Retinal pigment epithelial cell (primary cell): ENCODE data around the gene USP11.

Experiments
- DNase-seq: peaks from one replicate; pipeline ENCODE4 v3.0.0-alpha.2; 2010; ENCODE audit warnings: low read depth
- H3K4me3 ChIP-seq: 2 replicates; pipeline ENCODE4 v1.5.1; 2011; ENCODE audit warnings: mild to moderate bottlenecking, low read length, control low read depth, moderate library complexity
- TF ChIP-seq, protein P1 (sequence below): conservative IDR thresholded peaks from 2 replicates; pipeline ENCODE4 v1.5.1; 2011; ENCODE audit warnings: low read depth, low read length, control low read depth, inconsistent platforms

Gene USP11

GRCh38 chrX:47218280-47218919, 14.4 kb upstream of the USP11 start, which contains the start of gene CDK16:
Gene CDK16 (plus strand): TSS chrX:47218681. CDS start chrX:47223558, 4,877 bp downstream.
- TF ChIP-seq, protein P1, sequence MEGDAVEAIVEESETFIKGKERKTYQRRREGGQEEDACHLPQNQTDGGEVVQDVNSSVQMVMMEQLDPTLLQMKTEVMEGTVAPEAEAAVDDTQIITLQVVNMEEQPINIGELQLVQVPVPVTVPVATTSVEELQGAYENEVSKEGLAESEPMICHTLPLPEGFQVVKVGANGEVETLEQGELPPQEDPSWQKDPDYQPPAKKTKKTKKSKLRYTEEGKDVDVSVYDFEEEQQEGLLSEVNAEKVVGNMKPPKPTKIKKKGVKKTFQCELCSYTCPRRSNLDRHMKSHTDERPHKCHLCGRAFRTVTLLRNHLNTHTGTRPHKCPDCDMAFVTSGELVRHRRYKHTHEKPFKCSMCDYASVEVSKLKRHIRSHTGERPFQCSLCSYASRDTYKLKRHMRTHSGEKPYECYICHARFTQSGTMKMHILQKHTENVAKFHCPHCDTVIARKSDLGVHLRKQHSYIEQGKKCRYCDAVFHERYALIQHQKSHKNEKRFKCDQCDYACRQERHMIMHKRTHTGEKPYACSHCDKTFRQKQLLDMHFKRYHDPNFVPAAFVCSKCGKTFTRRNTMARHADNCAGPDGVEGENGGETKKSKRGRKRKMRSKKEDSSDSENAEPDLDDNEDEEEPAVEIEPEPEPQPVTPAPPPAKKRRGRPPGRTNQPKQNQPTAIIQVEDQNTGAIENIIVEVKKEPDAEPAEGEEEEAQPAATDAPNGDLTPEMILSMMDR: no peak
- H3K4me3 ChIP-seq: peak within 1 kb of the TSS; percentile 68
- peak; percentile 57 for DNase-seq

DNA sequence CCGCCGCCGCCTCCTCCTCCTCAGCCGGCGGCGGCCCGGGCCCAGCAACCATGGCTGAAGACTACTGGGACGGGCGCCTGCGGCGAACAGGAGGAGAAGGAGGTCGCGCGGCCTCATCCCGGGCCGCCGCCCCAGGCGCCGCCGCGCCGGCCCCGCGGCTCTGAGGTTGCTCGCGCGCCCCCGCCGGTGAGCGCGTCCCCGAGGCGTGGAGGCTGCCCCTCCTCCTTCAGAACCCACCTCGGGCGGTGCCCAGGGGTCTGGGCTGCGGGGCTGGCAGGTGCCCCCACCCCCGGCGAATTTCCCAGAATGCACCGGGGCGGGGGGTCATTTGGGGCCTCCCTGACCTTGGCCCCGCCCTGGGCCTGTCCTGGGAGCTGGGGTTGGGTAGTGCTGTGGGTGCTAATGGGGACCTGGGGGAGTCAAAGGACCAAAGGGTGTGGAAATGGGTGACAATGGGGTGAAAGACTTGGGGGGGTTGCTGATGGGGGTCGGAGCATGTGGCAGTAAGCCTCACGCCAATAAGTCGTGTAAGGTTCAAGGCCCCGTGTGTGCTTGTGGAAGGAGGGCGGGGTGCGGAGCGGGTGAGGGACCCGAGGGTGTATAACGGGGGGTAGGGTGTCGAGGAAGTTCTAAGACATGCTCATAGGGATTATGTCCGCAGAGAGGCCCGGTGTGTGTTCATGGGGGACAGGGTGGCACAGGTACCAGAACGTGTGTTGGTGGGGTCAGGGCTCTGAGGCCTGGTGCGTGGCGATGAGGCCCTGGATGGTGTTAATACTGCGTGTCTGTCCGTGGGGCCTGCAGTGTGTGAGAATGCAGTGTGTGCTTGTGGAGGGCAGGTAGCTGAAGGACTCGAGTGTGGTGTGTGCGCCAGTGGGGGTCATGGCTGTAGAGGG, 13.6 kb upstream of the USP11 start:
- peak overlapping the region; percentile 68 for H3K4me3 ChIP-seq
- DNase-seq: no peak
- TF ChIP-seq, protein P1: no peak

DNA sequence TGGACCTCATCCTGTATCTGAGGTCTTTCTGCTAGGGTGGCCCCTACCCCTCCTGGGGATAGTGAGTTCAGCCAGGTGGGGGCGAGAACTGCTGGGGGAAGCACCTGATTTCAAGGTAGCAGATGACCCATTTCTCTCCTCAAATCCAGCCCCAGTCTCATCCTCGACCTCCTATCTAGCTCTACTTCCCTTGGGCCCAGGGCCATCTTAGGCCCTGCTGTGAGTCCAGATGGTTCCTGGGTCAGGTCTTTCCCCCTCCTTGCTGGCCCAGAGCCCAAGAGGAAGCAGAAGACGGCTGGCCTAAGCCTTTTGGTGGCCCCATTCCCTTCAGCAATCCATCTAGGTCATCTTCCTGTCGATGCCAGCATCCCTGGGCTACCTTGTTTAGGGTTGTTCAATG, 11.1 kb upstream of the USP11 start:
- DNase-seq: no peak
- H3K4me3 ChIP-seq: no peak overlapping the region
- TF ChIP-seq, protein P1: no peak

DNA sequence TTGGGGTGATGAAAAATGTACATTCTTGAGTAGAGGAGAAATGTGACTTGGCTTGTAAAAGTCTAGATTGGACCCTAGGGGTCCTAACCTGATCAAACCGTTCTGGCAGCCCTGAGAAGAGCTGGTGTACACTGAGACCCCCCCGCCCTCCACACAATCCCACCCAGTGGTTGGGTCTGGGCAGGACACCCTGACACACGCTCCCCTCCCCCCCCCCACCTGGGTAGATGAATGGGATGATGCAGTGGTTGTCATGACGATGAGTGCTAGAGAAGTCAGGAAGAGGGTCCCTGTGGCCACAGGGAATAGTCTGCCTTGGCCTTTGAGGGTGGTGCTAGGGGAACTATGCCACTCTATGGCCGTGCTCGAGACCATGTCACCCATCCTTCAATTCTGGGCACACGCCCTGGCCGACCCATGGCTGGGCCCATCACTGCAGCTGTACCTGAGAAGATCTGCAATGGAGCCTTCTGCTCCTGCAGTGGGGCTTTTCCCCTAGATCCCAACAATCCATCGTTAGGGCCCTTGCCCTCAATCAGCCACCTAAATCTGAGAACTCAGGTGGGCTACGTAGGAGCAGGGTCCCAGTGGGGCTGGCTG, 10.0 kb upstream of the USP11 start:
- TF ChIP-seq, protein P1: no peak
- H3K4me3 ChIP-seq: no peak overlapping the region
- DNase-seq: no peak

GRCh38 chrX:47223476-47224250, 9.1 kb upstream of the USP11 start:
- TF ChIP-seq, protein P1: no peak
- H3K4me3 ChIP-seq: no peak overlapping the region
- DNase-seq: no peak

DNA sequence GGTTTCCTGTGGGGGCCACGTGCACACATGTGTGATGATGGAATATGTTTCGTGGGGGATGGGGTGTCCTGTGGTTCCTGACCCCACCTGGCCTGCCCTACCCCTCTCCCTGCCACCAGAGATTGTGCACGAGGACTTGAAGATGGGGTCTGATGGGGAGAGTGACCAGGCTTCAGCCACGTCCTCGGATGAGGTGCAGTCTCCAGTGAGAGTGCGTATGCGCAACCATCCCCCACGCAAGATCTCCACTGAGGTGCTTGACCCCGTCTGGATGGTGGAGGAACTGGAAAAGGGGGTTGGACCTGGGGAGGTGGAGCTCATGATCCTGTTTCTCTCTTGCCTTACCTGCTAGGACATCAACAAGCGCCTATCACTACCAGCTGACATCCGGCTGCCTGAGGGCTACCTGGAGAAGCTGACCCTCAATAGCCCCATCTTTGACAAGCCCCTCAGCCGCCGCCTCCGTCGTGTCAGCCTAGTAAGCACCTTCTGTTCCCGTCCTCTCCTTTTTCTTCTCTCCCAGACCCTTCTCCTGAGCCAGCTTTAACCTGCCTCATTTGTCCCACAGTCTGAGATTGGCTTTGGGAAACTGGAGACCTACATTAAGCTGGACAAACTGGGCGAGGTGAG, 8.4 kb upstream of the USP11 start:
- no peak for DNase-seq
- TF ChIP-seq, protein P1: no peak
- H3K4me3 ChIP-seq: no peak overlapping the region
